MM.1S (cell line): ENCODE data around the gene DGCR8.

Experiments
- DNase-seq: peaks from one replicate; pipeline ENCODE4 v3.0.0-alpha.2; 2015
- H2AFZ ChIP-seq: fragments of 300-600 bp; sonication (generic); 2 replicates; pipeline ENCODE4 v1.6.0; 2016; ENCODE audit warnings: antibody characterized with exemption, low read length
- H3F3A ChIP-seq: fragments of 300-600 bp; sonication (generic); 2 replicates; pipeline ENCODE4 v1.6.1; 2016; ENCODE audit warnings: mild to moderate bottlenecking, antibody characterized with exemption, low read length, moderate library complexity, mixed read lengths; ENCODE audit not compliant: insufficient read depth
- H3K27ac ChIP-seq: fragments of 300-600 bp; sonication (generic); 2 replicates; pipeline ENCODE4 v1.5.1; 2016; ENCODE audit warnings: mild to moderate bottlenecking, low read length
- H3K27me3 ChIP-seq: fragments of 300-600 bp; sonication (generic); replicated peaks from 2 replicates; pipeline ENCODE4 v1.6.0; 2016; ENCODE audit warnings: low read length; ENCODE audit not compliant: insufficient read depth
- H3K36me3 ChIP-seq: fragments of 300-600 bp; sonication (generic); replicated peaks from 2 replicates; pipeline ENCODE4 v1.6.1; 2016; ENCODE audit warnings: mild to moderate bottlenecking, low read length, mixed read lengths; ENCODE audit not compliant: insufficient read depth
- H3K4me1 ChIP-seq: fragments of 300-600 bp; sonication (generic); 2 replicates; pipeline ENCODE4 v1.6.1; 2016; ENCODE audit warnings: low read length, mixed read lengths
- H3K4me2 ChIP-seq: fragments of 300-600 bp; sonication (generic); 2 replicates; pipeline ENCODE4 v1.6.0; 2016; ENCODE audit warnings: low read depth, low read length
- H3K4me3 ChIP-seq: fragments of 300-600 bp; sonication (generic); 2 replicates; pipeline ENCODE4 v1.5.1; 2016; ENCODE audit warnings: low read length, mixed read lengths
- H3K79me2 ChIP-seq: fragments of 300-600 bp; sonication (generic); 2 replicates; pipeline ENCODE4 v1.6.1; 2016; ENCODE audit warnings: mixed run types, low read length, mixed read lengths
- H3K9ac ChIP-seq: fragments of 300-600 bp; sonication (generic); 2 replicates; pipeline ENCODE4 v1.6.1; 2016; ENCODE audit warnings: low read length, mixed read lengths
- H3K9me2 ChIP-seq: fragments of 300-600 bp; sonication (generic); replicated peaks from 2 replicates; pipeline ENCODE4 v1.6.1; 2016; ENCODE audit warnings: mild to moderate bottlenecking, low read length, mixed read lengths; ENCODE audit not compliant: insufficient read depth
- H3K9me3 ChIP-seq: fragments of 300-600 bp; sonication (generic); replicated peaks from 2 replicates; pipeline ENCODE4 v1.6.1; 2016; ENCODE audit warnings: mild to moderate bottlenecking, low read length, mixed read lengths; ENCODE audit not compliant: insufficient read depth
- H4K20me1 ChIP-seq: fragments of 300-600 bp; sonication (generic); 2 replicates; pipeline ENCODE4 v1.6.1; 2016; ENCODE audit warnings: mild to moderate bottlenecking, low read length, moderate library complexity, mixed read lengths; ENCODE audit not compliant: insufficient read depth
- CTCF ChIP-seq: fragments of 300-600 bp; sonication (generic); IDR thresholded peaks from 2 replicates; pipeline ENCODE4 v1.5.1; 2016; ENCODE audit warnings: antibody characterized with exemption, low read length, mixed read lengths
- EZH2 ChIP-seq: fragments of 300-600 bp; sonication (generic); optimal IDR thresholded peaks from 2 replicates; pipeline ENCODE3; 2017; ENCODE audit warnings: low read depth, mild to moderate bottlenecking, antibody characterized with exemption, low read length, mixed read lengths
- EZH2phosphoT487 ChIP-seq: fragments of 300-600 bp; sonication (generic); IDR thresholded peaks from 2 replicates; pipeline ENCODE4 v1.6.1; 2018; ENCODE audit warnings: antibody characterized with exemption, low read length

DGCR8 gene

GRCh38 chr22:20093418-20094196 is 13.6 kb downstream of the DGCR8 start:
- DNase-seq, result no peak
- TF ChIP-seq EZH2phosphoT487 (no peak), EZH2 (no peak), CTCF (no peak)
- no peaks in the 10 kb centered on the region for H3K4me1 ChIP-seq
- no peak overlapping the region for H3K9ac ChIP-seq
- H3K36me3 ChIP-seq, result peaks cover 28% of the 10 kb centered on the region
- H3K4me3 ChIP-seq, result no peak overlapping the region
- H3F3A ChIP-seq, result no peaks in the 10 kb centered on the region
- peaks cover 32% of the 10 kb centered on the region for H3K79me2 ChIP-seq
- H3K9me3 ChIP-seq, result no peaks in the 10 kb centered on the region
- H4K20me1 ChIP-seq, result no peaks in the 10 kb centered on the region
- H3K27ac ChIP-seq, result no peak overlapping the region
- no peak overlapping the region for H2AFZ ChIP-seq
- H3K9me2 ChIP-seq, result no peaks in the 10 kb centered on the region
- no peaks in the 10 kb centered on the region for H3K27me3 ChIP-seq
- no peak overlapping the region for H3K4me2 ChIP-seq

- Histone ChIP-seq H2AFZ (no peak overlapping the region), H3K4me2 (no peak overlapping the region), H3K79me2 (peaks cover 39% of the 10 kb centered on the region), H4K20me1 (no peaks in the 10 kb centered on the region), H3K36me3 (peaks cover 28% of the 10 kb centered on the region), H3K4me1 (no peaks in the 10 kb centered on the region), H3K27ac (no peak overlapping the region), H3K9me2 (no peaks in the 10 kb centered on the region), H3K9me3 (no peaks in the 10 kb centered on the region), H3K4me3 (no peak overlapping the region), H3F3A (no peaks in the 10 kb centered on the region), H3K9ac (no peak overlapping the region), H3K27me3 (no peaks in the 10 kb centered on the region)
- no peak for TF ChIP-seq EZH2
- no peak for TF ChIP-seq CTCF
- no peak for TF ChIP-seq EZH2phosphoT487
- no peak for DNase-seq
Measured at GRCh38 chr22:20094197-20094807, 14.3 kb downstream of the DGCR8 start.

- no peaks in the 10 kb centered on the region for H3K4me1 ChIP-seq
- no peak overlapping the region for H3K4me3 ChIP-seq
- no peaks in the 10 kb centered on the region for H3K9me2 ChIP-seq
- peaks cover 22% of the 10 kb centered on the region for H3K36me3 ChIP-seq
- no peak for DNase-seq
- TF ChIP-seq EZH2phosphoT487 (no peak), EZH2 (no peak), CTCF (no peak)
- H3K79me2 ChIP-seq, result peaks cover 42% of the 10 kb centered on the region
- no peak overlapping the region for H2AFZ ChIP-seq
- no peak overlapping the region for H3K4me2 ChIP-seq
- H4K20me1 ChIP-seq, result no peaks in the 10 kb centered on the region
- no peaks in the 10 kb centered on the region for H3F3A ChIP-seq
- H3K27ac ChIP-seq, result no peak overlapping the region
- no peaks in the 10 kb centered on the region for H3K27me3 ChIP-seq
- no peak overlapping the region for H3K9ac ChIP-seq
- H3K9me3 ChIP-seq, result no peaks in the 10 kb centered on the region
Measured at GRCh38 chr22:20095521-20095920, 15.5 kb downstream of the DGCR8 start.
